Thyroid gland (tissue), 4 donors: Measurements from ENCODE around the gene CPA3. TPM values are rescaled to one million over a fixed set of nuclear protein-coding genes. Genes with fewer than 3 reads are reported as not detected.

Experiments used
- DNase-seq, 2 donors: peaks; one replicate each; pipeline ENCODE4 v3.0.0-alpha.2; 2019
- H3K27ac ChIP-seq, 3 donors: fragments of 200-600 bp; sonication (generic); 1 replicate in 2 of 3; 2 replicates in 1 of 3; pipeline ENCODE4 v1.5.1; 2016 to 2019; ENCODE audit warnings: mild to moderate bottlenecking in 1 of 3, moderate library complexity in 1 of 3
- H3K27me3 ChIP-seq: fragments of 200-600 bp; sonication (generic); one replicate; pipeline ENCODE4 v1.5.1; 2019
- H3K36me3 ChIP-seq, 2 donors: fragments of 200-600 bp; sonication (generic); one replicate each; pipeline ENCODE4 v1.5.1; 2016 to 2019
- H3K4me1 ChIP-seq, 2 donors: fragments of 200-600 bp; sonication (generic); one replicate each; pipeline ENCODE4 v1.5.1; 2017 to 2019
- H3K4me3 ChIP-seq, 3 donors: fragments of 200-600 bp; sonication (generic); replicated peaks in 1 of 3; 1 replicate in 2 of 3; 2 replicates in 1 of 3; pipeline ENCODE4 v1.5.1; 2016; ENCODE audit warnings: mild to moderate bottlenecking in 1 of 3
- H3K9me3 ChIP-seq: fragments of 200-600 bp; sonication (generic); one replicate; pipeline ENCODE4 v1.5.1; 2017
- POLR2A ChIP-seq, 2 donors: fragments of 450-650 bp; IDR thresholded peaks; one replicate each; pipeline ENCODE4 v1.6.1; 2017; ENCODE audit warnings: antibody characterized with exemption in 2 of 2, mild to moderate bottlenecking in 2 of 2, moderate library complexity in 1 of 2
- WGBS, 2 donors: methylation state at CpG; one replicate each; pipeline ENCODE4 v1.1.5; 2017; 5-methylcytosine and 5-hydroxymethylcytosine counted together
- intact Hi-C: fragments of 100-400 bp; cut with DNase I; formaldehyde crosslinking; loops from one replicate; pipeline ENCODE4 v1.15.1; 2023
- total RNA-seq, 4 donors: library from RNA; depleted of rRNA; stranded (reverse); fragments of >200 nt; gene quantifications; one replicate each; pipeline ENCODE4 v1.2.3, GENCODE V29; 2016
- TF ChIP-seq, protein P1 (sequence below), 6 experiments: fragments of 200-600 bp in 3 of 6; fragments of 450-650 bp in 3 of 6; sonication (generic) in 3 of 6; IDR thresholded peaks; one replicate each; pipeline ENCODE4 v1.5.1; 2016 to 2019; ENCODE audit warnings: antibody characterized with exemption in 6 of 6, mild to moderate bottlenecking in 2 of 6, inconsistent platforms in 1 of 6, moderate library complexity in 1 of 6

CPA3 gene
- total RNA-seq, 4 donors from 2014 or later: 0.38 to 4.6 (median 0.56) TPM

DNA sequence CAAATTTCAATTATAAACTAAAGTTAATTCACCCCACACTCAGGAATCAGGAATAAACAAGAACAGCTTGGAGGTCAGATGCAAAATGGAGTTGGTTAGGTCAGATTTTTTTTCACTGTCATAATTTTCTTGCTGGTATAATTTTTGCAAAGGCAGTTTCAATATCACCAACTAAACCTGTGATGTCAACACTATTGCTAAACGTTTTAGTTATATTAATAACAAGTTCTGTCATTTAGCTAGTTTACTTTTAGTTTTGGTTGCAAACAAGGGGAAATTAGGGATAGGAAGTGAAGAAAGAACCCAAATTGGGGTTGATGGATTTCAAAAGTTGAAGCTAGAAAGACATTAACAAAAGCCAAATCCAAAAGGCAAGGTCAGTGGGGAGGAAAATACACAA, 42.1 kb upstream of the CPA3 start:
- DNase-seq: no peak
- no peak for TF ChIP-seq POLR2A (IDR thresholded peaks at IDR 0.05)
- TF ChIP-seq, protein P1, sequence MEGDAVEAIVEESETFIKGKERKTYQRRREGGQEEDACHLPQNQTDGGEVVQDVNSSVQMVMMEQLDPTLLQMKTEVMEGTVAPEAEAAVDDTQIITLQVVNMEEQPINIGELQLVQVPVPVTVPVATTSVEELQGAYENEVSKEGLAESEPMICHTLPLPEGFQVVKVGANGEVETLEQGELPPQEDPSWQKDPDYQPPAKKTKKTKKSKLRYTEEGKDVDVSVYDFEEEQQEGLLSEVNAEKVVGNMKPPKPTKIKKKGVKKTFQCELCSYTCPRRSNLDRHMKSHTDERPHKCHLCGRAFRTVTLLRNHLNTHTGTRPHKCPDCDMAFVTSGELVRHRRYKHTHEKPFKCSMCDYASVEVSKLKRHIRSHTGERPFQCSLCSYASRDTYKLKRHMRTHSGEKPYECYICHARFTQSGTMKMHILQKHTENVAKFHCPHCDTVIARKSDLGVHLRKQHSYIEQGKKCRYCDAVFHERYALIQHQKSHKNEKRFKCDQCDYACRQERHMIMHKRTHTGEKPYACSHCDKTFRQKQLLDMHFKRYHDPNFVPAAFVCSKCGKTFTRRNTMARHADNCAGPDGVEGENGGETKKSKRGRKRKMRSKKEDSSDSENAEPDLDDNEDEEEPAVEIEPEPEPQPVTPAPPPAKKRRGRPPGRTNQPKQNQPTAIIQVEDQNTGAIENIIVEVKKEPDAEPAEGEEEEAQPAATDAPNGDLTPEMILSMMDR (IDR thresholded peaks at IDR 0.05): no peak
- Histone ChIP-seq H3K27ac (no peak overlapping the region), H3K27me3 (no peaks in the 10 kb centered on the region), H3K9me3 (no peaks in the 10 kb centered on the region), H3K4me3 (no peak overlapping the region), H3K36me3 (no peaks in the 10 kb centered on the region), H3K4me1 (no peaks in the 10 kb centered on the region)
- WGBS, 2 donors: 68 to 90% methylated on average over 1 of the region's 1 CpG
- intact Hi-C loops: no loop called here

DNA sequence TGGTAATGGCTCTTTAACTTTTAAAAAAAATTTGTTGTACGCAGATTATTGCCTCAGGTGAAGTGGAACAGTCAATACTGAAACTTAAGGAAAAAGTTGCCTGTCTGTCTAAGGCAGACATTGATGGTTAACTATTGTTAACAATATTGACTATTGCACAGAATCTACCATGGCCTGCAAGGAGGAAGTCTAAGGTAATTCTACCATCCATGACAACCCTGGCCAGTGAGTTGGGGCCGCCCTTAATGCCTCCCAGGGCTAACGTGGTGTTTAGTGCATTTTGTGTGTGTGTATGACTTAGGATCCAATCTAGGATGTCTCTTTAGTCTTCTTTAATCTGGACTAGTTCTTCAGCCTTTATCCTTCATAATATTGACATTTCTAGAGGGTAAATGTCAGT, 39.6 kb upstream of the CPA3 start:
- Histone ChIP-seq H3K27ac (no peak overlapping the region), H3K27me3 (no peaks in the 10 kb centered on the region), H3K4me3 (no peak overlapping the region), H3K4me1 (no peaks in the 10 kb centered on the region), H3K9me3 (no peaks in the 10 kb centered on the region), H3K36me3 (no peaks in the 10 kb centered on the region)
- 71 to 75% methylated on average over 3 of the region's 3 CpGs for WGBS, 2 donors
- DNase-seq: no peak
- intact Hi-C loops: no loop called here
- TF ChIP-seq POLR2A (IDR thresholded peaks at IDR 0.05): no peak

DNA sequence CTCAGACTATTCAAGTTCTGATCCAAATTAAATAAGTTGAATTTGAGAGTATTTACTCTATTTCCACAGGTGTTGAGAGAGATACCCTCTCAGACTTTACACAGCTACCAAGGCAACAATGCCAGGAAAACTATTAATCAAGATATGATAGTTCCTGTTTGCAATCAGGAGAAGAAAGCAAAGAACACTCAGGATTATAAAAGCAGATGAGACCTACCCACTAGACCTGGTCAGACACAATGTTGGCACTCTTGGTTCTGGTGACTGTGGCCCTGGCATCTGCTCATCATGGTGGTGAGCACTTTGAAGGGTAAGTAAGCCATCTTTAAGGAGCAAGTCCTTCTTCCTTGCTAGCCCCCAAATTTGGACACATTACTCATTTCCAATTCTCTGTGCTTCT, 37.5 kb upstream of the CPA3 start, which contains the start of gene CPB1:
Gene CPB1 (plus strand): TSS at position 227 of the 400 bp plus-strand sequence. CDS start 13 bp downstream, at position 240.
- Histone ChIP-seq H3K4me1 (no peaks in the 10 kb centered on the region), H3K27ac (no peak within 1 kb of the TSS), H3K4me3 (no peak within 1 kb of the TSS), H3K27me3 (no peaks in the 10 kb centered on the region), H3K36me3 (no peaks in the 10 kb centered on the region), H3K9me3 (no peaks in the 10 kb centered on the region)
- TF ChIP-seq, protein P1 (IDR thresholded peaks at IDR 0.05): no peak
- no peak for TF ChIP-seq POLR2A (IDR thresholded peaks at IDR 0.05)
- intact Hi-C loops: no loop called here
- DNase-seq: no peak

DNA sequence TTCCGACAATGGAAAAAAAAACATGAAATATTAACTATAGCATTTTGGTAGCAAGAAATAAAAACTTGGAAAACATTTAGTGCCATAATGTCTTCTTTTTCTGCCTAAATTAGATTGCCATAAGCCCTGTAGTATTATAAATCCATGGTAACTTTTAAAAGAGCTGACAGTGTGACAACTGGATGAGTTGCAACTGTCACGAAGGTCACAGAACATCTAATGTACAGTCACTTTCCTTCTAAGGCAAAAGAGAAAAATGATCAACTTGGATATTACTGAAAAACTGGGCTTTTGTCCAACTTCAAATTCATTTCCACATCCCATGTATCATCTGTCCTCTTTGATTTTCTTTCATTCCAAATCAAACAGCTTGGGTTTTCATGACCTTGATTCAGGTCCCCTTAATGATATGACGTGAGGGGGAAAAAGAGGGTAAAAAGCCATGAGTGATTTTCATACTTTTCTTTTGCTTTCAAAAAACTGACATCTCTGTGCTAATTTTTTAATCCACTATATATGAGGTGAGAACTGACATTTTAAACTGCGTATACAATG, 36.9 kb upstream of the CPA3 start:
- intact Hi-C loops: no loop called here
- Histone ChIP-seq H3K4me3 (no peak overlapping the region), H3K36me3 (no peaks in the 10 kb centered on the region), H3K9me3 (no peaks in the 10 kb centered on the region), H3K27me3 (no peaks in the 10 kb centered on the region), H3K27ac (no peak overlapping the region), H3K4me1 (no peaks in the 10 kb centered on the region)
- no peak for TF ChIP-seq POLR2A (IDR thresholded peaks at IDR 0.05)
- TF ChIP-seq, protein P1 (IDR thresholded peaks at IDR 0.05): no peak
- 78 to 80% methylated on average over 4 of the region's 4 CpGs for WGBS, 2 donors
- no peak for DNase-seq

DNA sequence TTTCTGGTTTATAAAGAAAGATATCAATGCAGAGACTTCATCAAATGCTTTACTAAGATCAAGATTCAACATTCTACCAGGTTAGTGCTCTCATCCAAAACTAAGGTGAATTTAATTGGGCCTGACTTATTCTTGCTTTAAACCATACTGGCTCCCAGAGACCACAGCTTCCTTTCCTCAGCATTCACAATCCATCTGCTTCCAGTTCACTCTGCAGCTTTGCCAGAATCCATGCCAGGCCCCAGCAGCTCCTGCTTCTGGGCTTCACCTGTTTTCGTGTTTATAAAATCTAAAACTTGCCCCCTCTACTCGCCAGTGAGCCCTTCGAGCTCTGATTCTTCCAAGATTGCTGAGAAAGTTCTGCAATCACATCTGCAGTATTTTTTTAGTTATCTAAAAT, 35.2 kb upstream of the CPA3 start:
- no peaks in the 10 kb centered on the region for H3K4me1 ChIP-seq
- H3K4me3 ChIP-seq: no peak overlapping the region
- H3K27ac ChIP-seq: no peak overlapping the region
- H3K9me3 ChIP-seq: no peaks in the 10 kb centered on the region
- intact Hi-C loops: no loop called here
- no peak for DNase-seq
- H3K36me3 ChIP-seq: no peaks in the 10 kb centered on the region
- TF ChIP-seq, protein P1 (IDR thresholded peaks at IDR 0.05): no peak
- no peak for TF ChIP-seq POLR2A (IDR thresholded peaks at IDR 0.05)
- no peaks in the 10 kb centered on the region for H3K27me3 ChIP-seq
- 90 to 92% methylated on average over 3 of the region's 3 CpGs for WGBS, 2 donors
